Bronchial epithelial cell (primary cell): Measurements from ENCODE around the gene SPHK1. TPM values are rescaled to one million over a fixed set of nuclear protein-coding genes. Genes with fewer than 3 reads are reported as not detected.

ENCODE experiments used
- DNase-seq: peaks from one replicate; pipeline ENCODE4 v3.0.0-alpha.2; 2010; ENCODE audit warnings: low read depth
- FAIRE-seq: peaks from 2 replicates; lab custom pipeline; 2011; peaks lifted over from hg19 to GRCh38; lab: Jason Lieb, UNC
- H3K27me3 ChIP-seq: 2 replicates; pipeline ENCODE4 v1.5.1; 2011; ENCODE audit warnings: low read length; ENCODE audit not compliant: control insufficient read depth, insufficient read depth
- H3K36me3 ChIP-seq: 2 replicates; pipeline ENCODE4 v1.5.1; 2011; ENCODE audit warnings: low read length; ENCODE audit not compliant: control insufficient read depth, insufficient read depth
- H3K4me3 ChIP-seq: 2 replicates; pipeline ENCODE4 v1.5.1; 2011; ENCODE audit warnings: mild to moderate bottlenecking, low read depth, low read length, control low read depth
- CTCF ChIP-seq: IDR thresholded peaks from 2 replicates; pipeline ENCODE4 v1.5.1; 2011; ENCODE audit warnings: mild to moderate bottlenecking, moderate library complexity, low read length, control low read depth, inconsistent platforms; ENCODE audit not compliant: insufficient read depth, severe bottlenecking
- total RNA-seq: library from RNA; depleted of rRNA; stranded (reverse); fragments of >200 nt; gene quantifications from 2 replicates; pipeline ENCODE4 v1.2.1, GENCODE V29; 2014

SPHK1 gene
- 76.1 and 80.1 TPM in 2 replicates for total RNA-seq

- DNase-seq (peak; percentile 69), FAIRE-seq (no peak)
- peaks cover 9% of the 10 kb centered on the region for H3K36me3 ChIP-seq
- no peak for TF ChIP-seq CTCF
- H3K4me3 ChIP-seq, result peak within 1 kb of the TSS; percentile 70
- no peaks in the 10 kb centered on the region for H3K27me3 ChIP-seq
Measured at GRCh38 chr17:76384222-76384986, at the start of gene SPHK1. TSS of gene SPHK1 (plus strand) at chr17:76384609. CDS start at chr17:76385645, 1,036 bp downstream.

GRCh38 chr17:76335716-76336381 is 48.6 kb upstream of the SPHK1 start:
- no peak for TF ChIP-seq CTCF
- no peak for FAIRE-seq
- Histone ChIP-seq H3K36me3 (no peaks in the 10 kb centered on the region), H3K4me3 (no peak overlapping the region), H3K27me3 (no peaks in the 10 kb centered on the region)
- DNase-seq, result no peak

GRCh38 chr17:76336756-76337412 is 47.5 kb upstream of the SPHK1 start:
- DNase-seq (no peak), FAIRE-seq (no peak)

GRCh38 chr17:76337413-76337777 is 47.0 kb upstream of the SPHK1 start:
- no peaks in the 10 kb centered on the region for H3K27me3 ChIP-seq
- no peaks in the 10 kb centered on the region for H3K36me3 ChIP-seq
- H3K4me3 ChIP-seq, result no peak overlapping the region
- FAIRE-seq (no peak), DNase-seq (no peak)
- no peak for TF ChIP-seq CTCF

More at GRCh38 chr17:76336756-76337412, 47.5 kb upstream of the SPHK1 start:
- TF ChIP-seq CTCF, result no peak
- Histone ChIP-seq H3K27me3 (no peaks in the 10 kb centered on the region), H3K4me3 (no peak overlapping the region), H3K36me3 (no peaks in the 10 kb centered on the region)

- DNase-seq (no peak), FAIRE-seq (no peak)
- Histone ChIP-seq H3K36me3 (peaks cover 1% of the 10 kb centered on the region), H3K4me3 (no peak overlapping the region), H3K27me3 (no peaks in the 10 kb centered on the region)
- TF ChIP-seq CTCF, result no peak
Measured at GRCh38 chr17:76341301-76341700, 43.1 kb upstream of the SPHK1 start.
